WTC11 (cell line): ENCODE results near the gene ZNF609. TPM values are rescaled to one million over a fixed set of nuclear protein-coding genes. Genes with fewer than 3 reads are reported as not detected.
A peak's percentile ranks its signal among the peaks of the same experiment; 100 is the strongest.

Source experiments
- ATAC-seq: fragments of 200-7000 bp; cut with Tn5 transposase; 2 replicates; pipeline ENCODE4 v1.10.0; 2021; ENCODE audit warnings: mild to moderate bottlenecking, moderate library complexity
- CTCF ChIA-PET: fragments of 300-600 bp; sonication (Branson Sonifier 250); formaldehyde crosslinking; loops from one replicate; lab custom pipeline; 2021; ENCODE audit warnings: antibody characterized with exemption; lab: Charles Lee
- POLR2A ChIA-PET: fragments of 350-600 bp; sonication (Branson Sonifier 250); formaldehyde crosslinking; loops from one replicate; lab custom pipeline; 2021; ENCODE audit warnings: antibody characterized with exemption; lab: Charles Lee
- DNase-seq: peaks from one replicate; pipeline ENCODE4 v3.0.0; 2021; ENCODE audit warnings: low spot score
- H3K27ac Mint-ChIP-seq: 2 replicates; pipeline ENCODE4 v1.8.0; 2021; ENCODE audit warnings: mixed read lengths
- H3K27me3 Mint-ChIP-seq: 2 replicates; pipeline ENCODE4 v1.8.0; 2021; ENCODE audit warnings: low read depth, mild to moderate bottlenecking, moderate library complexity, mixed read lengths
- H3K36me3 Mint-ChIP-seq: 2 replicates; pipeline ENCODE4 v1.8.0; 2021; ENCODE audit warnings: mixed read lengths
- H3K4me1 Mint-ChIP-seq: 2 replicates; pipeline ENCODE4 v1.8.0; 2022; ENCODE audit warnings: mixed read lengths
- H3K4me3 Mint-ChIP-seq: 2 replicates; pipeline ENCODE4 v1.8.0; 2021; ENCODE audit warnings: mild to moderate bottlenecking, moderate library complexity, mixed read lengths
- H3K9me3 Mint-ChIP-seq: 2 replicates; pipeline ENCODE4 v1.8.0; 2021; ENCODE audit warnings: mixed read lengths
- AR ChIP-seq: fragments of 250-450 bp; sonication (Bioruptor Pico); IDR thresholded peaks from 2 replicates; pipeline ENCODE4 v1.9.0; 2021; ENCODE audit warnings: mild to moderate bottlenecking
- CREM ChIP-seq: sonication (generic); formaldehyde crosslinking; IDR thresholded peaks from 2 replicates; pipeline ENCODE4 v1.8.1; 2022; ENCODE audit warnings: mild to moderate bottlenecking, missing genetic modification reagents, moderate library complexity
- CTCF ChIP-seq: fragments of 200-600 bp; IDR thresholded peaks from 2 replicates; pipeline ENCODE4 v1.8.0; 2022; ENCODE audit warnings: antibody characterized with exemption
- EMX1 ChIP-seq: fragments of 250-450 bp; sonication (Bioruptor Pico); IDR thresholded peaks from 2 replicates; pipeline ENCODE4 v1.8.0; 2021; ENCODE audit warnings: mild to moderate bottlenecking
- GRHL2 ChIP-seq: fragments of 250-450 bp; sonication (Bioruptor Pico); IDR thresholded peaks from 2 replicates; pipeline ENCODE4 v1.8.0; 2022; ENCODE audit warnings: mild to moderate bottlenecking, moderate library complexity; ENCODE audit not compliant: insufficient replicate concordance, severe bottlenecking
- JAZF1 ChIP-seq: fragments of 250-450 bp; sonication (Bioruptor Pico); IDR thresholded peaks from 2 replicates; pipeline ENCODE4 v1.9.0; 2021; ENCODE audit warnings: moderate library complexity, mild to moderate bottlenecking, inconsistent platforms
- KAT7 ChIP-seq: sonication (generic); formaldehyde crosslinking; IDR thresholded peaks from 2 replicates; pipeline ENCODE4 v1.8.1; 2023; ENCODE audit warnings: missing genetic modification reagents, mild to moderate bottlenecking, borderline replicate concordance
- MYBL2 ChIP-seq: sonication (generic); formaldehyde crosslinking; IDR thresholded peaks from 2 replicates; pipeline ENCODE4 v1.8.1; 2023; ENCODE audit warnings: mild to moderate bottlenecking, moderate library complexity, missing genetic modification reagents
- NFATC4 ChIP-seq: fragments of 250-450 bp; sonication (Bioruptor Pico); IDR thresholded peaks from 2 replicates; pipeline ENCODE4 v1.9.0; 2021; ENCODE audit warnings: mild to moderate bottlenecking
- RORB ChIP-seq: fragments of 250-450 bp; sonication (Bioruptor Pico); IDR thresholded peaks from 2 replicates; pipeline ENCODE4 v1.9.0; 2021; ENCODE audit warnings: mild to moderate bottlenecking
- SMAD3 ChIP-seq: sonication (generic); formaldehyde crosslinking; IDR thresholded peaks from 2 replicates; pipeline ENCODE4 v1.8.0; 2022; ENCODE audit warnings: missing genetic modification reagents, mild to moderate bottlenecking, borderline replicate concordance
- SMAD4 ChIP-seq: sonication (generic); formaldehyde crosslinking; IDR thresholded peaks from 2 replicates; pipeline ENCODE4 v1.8.0; 2022; ENCODE audit warnings: mild to moderate bottlenecking, missing genetic modification reagents
- SP1 ChIP-seq: sonication (generic); formaldehyde crosslinking; conservative IDR thresholded peaks from 2 replicates; pipeline ENCODE4 v1.8.1; 2022; ENCODE audit warnings: missing genetic modification reagents
- TEAD4 ChIP-seq: sonication (generic); formaldehyde crosslinking; IDR thresholded peaks from 2 replicates; pipeline ENCODE4 v1.8.0; 2022; ENCODE audit warnings: mild to moderate bottlenecking, missing genetic modification reagents
- ZMAT4 ChIP-seq: fragments of 250-450 bp; sonication (Bioruptor Pico); IDR thresholded peaks from 2 replicates; pipeline ENCODE4 v1.9.0; 2021; ENCODE audit warnings: mild to moderate bottlenecking
- ZNF317 ChIP-seq: sonication (generic); formaldehyde crosslinking; IDR thresholded peaks from 2 replicates; pipeline ENCODE4 v1.8.1; 2023; ENCODE audit warnings: low read depth, mild to moderate bottlenecking, moderate library complexity, missing genetic modification reagents, borderline replicate concordance
- ZNF396 ChIP-seq: fragments of 250-450 bp; sonication (Bioruptor Pico); IDR thresholded peaks from 2 replicates; pipeline ENCODE4 v1.8.0; 2021; ENCODE audit warnings: mild to moderate bottlenecking, moderate library complexity, borderline replicate concordance
- ZNF425 ChIP-seq: fragments of 250-450 bp; sonication (Bioruptor Pico); conservative IDR thresholded peaks from 2 replicates; pipeline ENCODE4 v1.9.0; 2021; ENCODE audit warnings: mild to moderate bottlenecking
- ZNF671 ChIP-seq: fragments of 250-450 bp; sonication (Bioruptor Pico); IDR thresholded peaks from 2 replicates; pipeline ENCODE4 v1.8.0; 2021; ENCODE audit warnings: mild to moderate bottlenecking
- total RNA-seq: library from RNA; stranded (reverse); gene quantifications from 3 replicates; pipeline ENCODE4 v1.2.3, GENCODE V29; 2021

ZNF609 gene
- total RNA-seq, 1 experiment from 2014 or later, result 47.4 TPM

GRCh38 chr15:64682255-64682654, 221.9 kb downstream of the ZNF609 start:
- no peaks in the 10 kb centered on the region for H3K27me3 Mint-ChIP-seq
- no peak for ATAC-seq
- peaks cover 26% of the 10 kb centered on the region for H3K4me1 Mint-ChIP-seq
- CTCF ChIA-PET, result interaction anchor here (0.6 to 1.9 kb wide), 11 partner anchors 10 to 530 kb away, joined by 3 to 11 read pairs (median 5); partner anchors contain the start of genes PPIB, SNX22 and TRIP4
- TF ChIP-seq JAZF1 (CRISPR knock-in tag) (no peak), NFATC4 (CRISPR knock-in tag) (no peak), SP1 (CRISPR knock-in tag) (no peak), ZNF425 (no peak), SMAD3 (no peak), TEAD4 (CRISPR knock-in tag) (no peak), SMAD4 (CRISPR knock-in tag) (no peak)
- TF ChIP-seq, all 79 proteins: peak for 0
- H3K4me3 Mint-ChIP-seq, result no peak overlapping the region
- H3K9me3 Mint-ChIP-seq, result no peaks in the 10 kb centered on the region
- H3K36me3 Mint-ChIP-seq, result peaks cover 47% of the 10 kb centered on the region
- H3K27ac Mint-ChIP-seq, result no peak overlapping the region
- POLR2A ChIA-PET, result no interaction called here
- no peak for DNase-seq

GRCh38 chr15:64683378-64683777, 223.0 kb downstream of the ZNF609 start:
- CTCF ChIA-PET, result interaction anchor here (8.5 kb wide), 1 partner anchor 45 kb away, joined by 84 read pairs; no protein-coding TSS in a partner anchor
- H3K27ac Mint-ChIP-seq, result no peak overlapping the region

GRCh38 chr15:64685230-64685888, 225.0 kb downstream of the ZNF609 start:
- H3K9me3 Mint-ChIP-seq, result no peaks in the 10 kb centered on the region
- H3K4me3 Mint-ChIP-seq, result no peak overlapping the region
- H3K27ac Mint-ChIP-seq, result peak overlapping the region; percentile 95
- no peak for ATAC-seq
- no peak for DNase-seq
- H3K4me1 Mint-ChIP-seq, result peaks cover 54% of the 10 kb centered on the region
- POLR2A ChIA-PET, result interaction anchor here (0.6 to 1.1 kb wide), 3 partner anchors 14 to 20 kb away, joined by 5 to 7 read pairs (median 5); no protein-coding TSS in a partner anchor
- CTCF ChIA-PET, result interaction anchor here (0.7 to 8.5 kb wide), 6 partner anchors 15 to 532 kb away, joined by 3 to 84 read pairs (median 3); no protein-coding TSS in a partner anchor
- H3K27me3 Mint-ChIP-seq, result no peaks in the 10 kb centered on the region
- H3K36me3 Mint-ChIP-seq, result peaks cover 50% of the 10 kb centered on the region
- no peak for TF ChIP-seq JAZF1 (CRISPR knock-in tag)
- TF ChIP-seq ZNF671 (CRISPR knock-in tag), result peak; percentile 18; the same call in 1 of the 2 replicates
- no peak for TF ChIP-seq ZNF396 (CRISPR knock-in tag)
- no peak for TF ChIP-seq KAT7 (CRISPR knock-in tag)
- peak; percentile 48; the same call in 1 of the 2 replicates for TF ChIP-seq AR (CRISPR knock-in tag)
- 0 out of 2 replicates have a peak, but pooled peaks have one; percentile 10 for TF ChIP-seq NFATC4 (CRISPR knock-in tag)
- TF ChIP-seq EMX1 (CRISPR knock-in tag), result no peak
- 0 out of 2 replicates have a peak, but pooled peaks have one; percentile 0 for TF ChIP-seq SP1 (CRISPR knock-in tag)
- TF ChIP-seq ZNF425, result 0 out of 2 replicates have a peak, but pooled peaks have one; percentile 30
- TF ChIP-seq GRHL2, result no peak
- TF ChIP-seq CREM (CRISPR knock-in tag), result no peak
- TF ChIP-seq MYBL2 (CRISPR knock-in tag), result no peak
- TF ChIP-seq TEAD4 (CRISPR knock-in tag), result no peak
- TF ChIP-seq RORB (CRISPR knock-in tag), result no peak
- TF ChIP-seq ZMAT4 (CRISPR knock-in tag), result peak; percentile 51; the same call in 1 of the 2 replicates
- no peak for TF ChIP-seq CTCF

More at GRCh38 chr15:64683378-64683777, 223.0 kb downstream of the ZNF609 start:
- POLR2A ChIA-PET, result interaction anchor here (0.5 kb wide), 1 partner anchor 417 kb away, joined by 4 read pairs; no protein-coding TSS in a partner anchor
- H3K4me3 Mint-ChIP-seq, result no peak overlapping the region
- peaks cover 38% of the 10 kb centered on the region for H3K4me1 Mint-ChIP-seq
- H3K36me3 Mint-ChIP-seq, result peaks cover 46% of the 10 kb centered on the region
- no peak for TF ChIP-seq SMAD3
- no peak for TF ChIP-seq ZNF317 (CRISPR knock-in tag)
- no peaks in the 10 kb centered on the region for H3K9me3 Mint-ChIP-seq
- no peaks in the 10 kb centered on the region for H3K27me3 Mint-ChIP-seq
- no peak for DNase-seq
- ATAC-seq, result no peak
